ENCODE results near the gene TMEM115.
A peak's percentile ranks its signal among the peaks of the same experiment; 100 is the strongest.

Gene TMEM115

GRCh38 chr3:50372349-50372748, 13.0 kb upstream of the TMEM115 start:
- H3K79me2 ChIP-seq (ENCODE audit: low read length), result no peaks in the 10 kb centered on the region
- no peaks in the 10 kb centered on the region for H3K9me3 ChIP-seq (ENCODE audit: insufficient read depth, low read length)
- no peaks in the 10 kb centered on the region for H4K20me1 ChIP-seq (ENCODE audit: insufficient read depth, low read length)
- H2AFZ ChIP-seq (ENCODE audit: low read depth, low read length), result no peak overlapping the region
- no peak overlapping the region for H3K4me2 ChIP-seq (ENCODE audit: low read length)
- H3K4me3 ChIP-seq (ENCODE audit: low read length), result no peak overlapping the region
- peaks cover 23% of the 10 kb centered on the region for H3K27me3 ChIP-seq (ENCODE audit: low read depth, low read length)
- TF ChIP-seq EZH2phosphoT487 (IDR thresholded peaks at IDR 0.05; ENCODE audit: low read depth), result no peak
- TF ChIP-seq, protein P1, sequence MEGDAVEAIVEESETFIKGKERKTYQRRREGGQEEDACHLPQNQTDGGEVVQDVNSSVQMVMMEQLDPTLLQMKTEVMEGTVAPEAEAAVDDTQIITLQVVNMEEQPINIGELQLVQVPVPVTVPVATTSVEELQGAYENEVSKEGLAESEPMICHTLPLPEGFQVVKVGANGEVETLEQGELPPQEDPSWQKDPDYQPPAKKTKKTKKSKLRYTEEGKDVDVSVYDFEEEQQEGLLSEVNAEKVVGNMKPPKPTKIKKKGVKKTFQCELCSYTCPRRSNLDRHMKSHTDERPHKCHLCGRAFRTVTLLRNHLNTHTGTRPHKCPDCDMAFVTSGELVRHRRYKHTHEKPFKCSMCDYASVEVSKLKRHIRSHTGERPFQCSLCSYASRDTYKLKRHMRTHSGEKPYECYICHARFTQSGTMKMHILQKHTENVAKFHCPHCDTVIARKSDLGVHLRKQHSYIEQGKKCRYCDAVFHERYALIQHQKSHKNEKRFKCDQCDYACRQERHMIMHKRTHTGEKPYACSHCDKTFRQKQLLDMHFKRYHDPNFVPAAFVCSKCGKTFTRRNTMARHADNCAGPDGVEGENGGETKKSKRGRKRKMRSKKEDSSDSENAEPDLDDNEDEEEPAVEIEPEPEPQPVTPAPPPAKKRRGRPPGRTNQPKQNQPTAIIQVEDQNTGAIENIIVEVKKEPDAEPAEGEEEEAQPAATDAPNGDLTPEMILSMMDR (IDR thresholded peaks at IDR 0.05; ENCODE audit: low read depth, low read length), result no peak
- no peak overlapping the region for H3K9ac ChIP-seq (ENCODE audit: low read length)
- no peak overlapping the region for H3K27ac ChIP-seq (ENCODE audit: low read length)
- H3K36me3 ChIP-seq (replicated peaks; ENCODE audit: low read depth, low read length), result no peaks in the 10 kb centered on the region
- peaks cover 2% of the 10 kb centered on the region; the same call in 1 of the 2 replicates for H3K4me1 ChIP-seq (ENCODE audit: low read length)

DNA sequence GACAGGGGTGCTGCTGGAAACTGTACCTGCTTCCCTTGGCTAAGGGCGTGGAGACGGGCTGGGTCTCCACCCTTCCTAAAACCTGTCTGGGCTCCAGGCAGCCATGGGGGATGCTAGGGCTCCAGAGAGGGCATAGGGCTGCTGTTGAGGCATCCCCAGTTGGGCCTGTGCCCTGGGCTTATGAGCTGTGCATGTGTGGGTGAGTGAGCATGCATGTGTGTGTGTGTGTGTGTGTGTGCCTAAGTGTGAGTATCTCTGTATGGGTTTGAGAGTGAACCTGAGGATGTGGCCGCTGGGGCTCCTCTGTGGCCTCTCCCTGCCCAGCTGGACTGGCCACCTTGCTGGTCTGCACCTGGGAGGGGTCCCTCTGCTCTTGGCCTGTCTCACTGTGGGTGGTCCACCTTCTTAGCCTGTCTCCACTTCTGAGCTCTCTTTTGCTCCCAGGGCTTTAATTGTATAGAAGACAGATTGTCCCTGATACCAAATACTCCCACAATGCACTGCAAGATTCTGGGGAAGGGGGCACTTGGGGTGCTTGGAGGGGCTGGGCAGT, 11.9 kb upstream of the TMEM115 start:
- Histone ChIP-seq H3K27me3 (ENCODE audit: low read depth, low read length) (peaks cover 25% of the 10 kb centered on the region), H3K9me3 (ENCODE audit: insufficient read depth, low read length) (no peaks in the 10 kb centered on the region), H4K20me1 (ENCODE audit: insufficient read depth, low read length) (no peaks in the 10 kb centered on the region), H3K4me3 (ENCODE audit: low read length) (no peak overlapping the region), H3K27ac (ENCODE audit: low read length) (no peak overlapping the region), H3K79me2 (ENCODE audit: low read length) (no peaks in the 10 kb centered on the region), H3K4me1 (ENCODE audit: low read length) (peaks cover 2% of the 10 kb centered on the region; the same call in 1 of the 2 replicates), H3K9ac (ENCODE audit: low read length) (no peak overlapping the region), H3K4me2 (ENCODE audit: low read length) (no peak overlapping the region), H3K36me3 (replicated peaks; ENCODE audit: low read depth, low read length) (no peaks in the 10 kb centered on the region), H2AFZ (ENCODE audit: low read depth, low read length) (no peak overlapping the region)
- TF ChIP-seq, protein P1 (IDR thresholded peaks at IDR 0.05; ENCODE audit: low read depth, low read length), result no peak
- TF ChIP-seq EZH2phosphoT487 (IDR thresholded peaks at IDR 0.05; ENCODE audit: low read depth), result no peak

DNA sequence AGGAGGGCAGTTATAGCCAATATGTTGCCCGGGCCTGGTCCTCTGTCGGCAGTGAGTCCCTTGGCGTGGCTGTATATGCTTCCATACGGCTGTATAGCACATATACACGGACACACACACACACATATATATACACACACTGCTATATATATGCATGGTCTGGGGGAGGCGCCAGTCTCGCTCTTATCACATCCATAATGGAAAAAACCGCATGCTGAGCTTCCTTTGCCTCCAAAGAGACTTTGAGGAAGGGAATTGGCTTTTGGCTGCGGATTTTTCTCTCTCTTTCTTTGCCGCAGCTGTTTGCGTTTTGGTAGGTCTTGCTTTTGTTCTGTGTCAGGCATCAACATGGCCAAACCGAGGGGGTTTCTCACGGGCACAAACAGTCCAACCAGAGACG, 11.3 kb upstream of the TMEM115 start:
- H3K27ac ChIP-seq (ENCODE audit: low read length), result no peak overlapping the region
- no peak overlapping the region for H3K9ac ChIP-seq (ENCODE audit: low read length)
- no peaks in the 10 kb centered on the region for H4K20me1 ChIP-seq (ENCODE audit: insufficient read depth, low read length)
- H3K4me2 ChIP-seq (ENCODE audit: low read length), result no peak overlapping the region
- TF ChIP-seq, protein P1 (IDR thresholded peaks at IDR 0.05; ENCODE audit: low read depth, low read length), result peak; percentile 44
- TF ChIP-seq EZH2phosphoT487 (IDR thresholded peaks at IDR 0.05; ENCODE audit: low read depth), result no peak
- H3K79me2 ChIP-seq (ENCODE audit: low read length), result no peaks in the 10 kb centered on the region
- H3K4me3 ChIP-seq (ENCODE audit: low read length), result no peak overlapping the region
- peaks cover 5% of the 10 kb centered on the region; the same call in 1 of the 2 replicates for H3K4me1 ChIP-seq (ENCODE audit: low read length)
- no peak overlapping the region for H2AFZ ChIP-seq (ENCODE audit: low read depth, low read length)
- H3K36me3 ChIP-seq (replicated peaks; ENCODE audit: low read depth, low read length), result no peaks in the 10 kb centered on the region
- H3K9me3 ChIP-seq (ENCODE audit: insufficient read depth, low read length), result no peaks in the 10 kb centered on the region
- peaks cover 31% of the 10 kb centered on the region for H3K27me3 ChIP-seq (ENCODE audit: low read depth, low read length)

- H4K20me1 ChIP-seq (ENCODE audit: insufficient read depth, low read length), result no peaks in the 10 kb centered on the region
- H3K4me1 ChIP-seq (ENCODE audit: low read length), result peaks cover 6% of the 10 kb centered on the region; the same call in 1 of the 2 replicates
- H3K9ac ChIP-seq (ENCODE audit: low read length), result no peak overlapping the region
- no peak overlapping the region for H3K4me2 ChIP-seq (ENCODE audit: low read length)
- no peaks in the 10 kb centered on the region for H3K79me2 ChIP-seq (ENCODE audit: low read length)
- TF ChIP-seq, protein P1 (IDR thresholded peaks at IDR 0.05; ENCODE audit: low read depth, low read length), result no peak
- TF ChIP-seq EZH2phosphoT487 (IDR thresholded peaks at IDR 0.05; ENCODE audit: low read depth), result no peak
- no peak overlapping the region for H3K4me3 ChIP-seq (ENCODE audit: low read length)
- H2AFZ ChIP-seq (ENCODE audit: low read depth, low read length), result no peak overlapping the region
- peaks cover 31% of the 10 kb centered on the region for H3K27me3 ChIP-seq (ENCODE audit: low read depth, low read length)
- no peaks in the 10 kb centered on the region for H3K36me3 ChIP-seq (replicated peaks; ENCODE audit: low read depth, low read length)
- H3K27ac ChIP-seq (ENCODE audit: low read length), result no peak overlapping the region
- H3K9me3 ChIP-seq (ENCODE audit: insufficient read depth, low read length), result no peaks in the 10 kb centered on the region
Measured at GRCh38 chr3:50369012-50369670, 9.8 kb upstream of the TMEM115 start.
